HepG2 (cell line): ENCODE results near the gene SLC25A43. TPM values are rescaled to one million over a fixed set of nuclear protein-coding genes. Genes with fewer than 3 reads are reported as not detected.

Source experiments
- ATAC-seq: fragments of 200-7000 bp; cut with Tn5 transposase; 3 replicates; pipeline ENCODE4 v1.9.1; 2020; ENCODE audit warnings: mild to moderate bottlenecking, moderate library complexity
- BruUV-seq: library from RNA; stranded (reverse); fragments of 400-500 nt; replicated peaks from 2 replicates; lab custom pipeline; 2021; lab: Mats Ljungman, UMichigan
- CTCF ChIA-PET: fragments of 300-600 bp; formaldehyde crosslinking; extraction: SDS; loops from one replicate; lab custom pipeline; 2021; ENCODE audit warnings: low total read pairs, inconsistent platforms, low intra/inter-chr PET ratio; lab: Yijun Ruan, JAX
- POLR2A ChIA-PET: fragments of 350-600 bp; sonication (Branson Sonifier 250); formaldehyde crosslinking; loops from one replicate; lab custom pipeline; 2020; ENCODE audit warnings: antibody characterized with exemption, inconsistent platforms; lab: Yijun Ruan, JAX
- DNase-seq: peaks from one replicate; pipeline ENCODE4 v3.0.0-alpha.2; 2015; ENCODE audit warnings: low spot score
- FAIRE-seq: peaks from 3 replicates; lab custom pipeline; 2011; peaks lifted over from hg19 to GRCh38; lab: Jason Lieb, UNC
- H2AFZ ChIP-seq: one replicate; pipeline ENCODE4 v1.6.1; 2011; ENCODE audit warnings: low read length, inconsistent platforms
- H3K27ac ChIP-seq: fragments of 300-600 bp; 3 replicates; pipeline ENCODE4 v1.8.0; 2011; ENCODE audit warnings: mixed run types, mild to moderate bottlenecking, mixed read lengths, low read length, inconsistent platforms; ENCODE audit not compliant: insufficient read depth; ENCODE audit errors: extremely low read length
- H3K27me3 ChIP-seq, 2 experiments: fragments of 200-600 bp in 1 of 2; 2 replicates in 1 of 2; 3 replicates in 1 of 2; pipeline versions ENCODE4 v1.6.0 to v1.8.0; 2011; ENCODE audit warnings: low read length in 2 of 2, mild to moderate bottlenecking in 2 of 2, moderate library complexity in 2 of 2, inconsistent platforms in 1 of 2; ENCODE audit not compliant: insufficient read depth in 2 of 2, control insufficient read depth in 1 of 2
- H3K36me3 ChIP-seq, 2 experiments: fragments of 200-600 bp in 1 of 2; replicated peaks in 1 of 2; 2 replicates in 1 of 2; 3 replicates in 1 of 2; pipeline versions ENCODE4 v1.5.1 to v1.8.0; 2011; ENCODE audit warnings: low read length in 2 of 2, inconsistent platforms in 1 of 2; ENCODE audit not compliant: insufficient read depth in 2 of 2, control insufficient read depth in 1 of 2
- H3K4me1 ChIP-seq: 2 replicates; pipeline ENCODE4 v1.5.1; 2012; ENCODE audit warnings: low read length, inconsistent platforms; ENCODE audit not compliant: insufficient read depth
- H3K4me2 ChIP-seq: 2 replicates; pipeline ENCODE4 v1.6.0; 2011; ENCODE audit warnings: low read depth, low read length, inconsistent platforms
- H3K4me3 ChIP-seq, 3 experiments: fragments of 200-600 bp in 1 of 3; sonication (generic), shearing (Covaris generic) in 1 of 3; replicated peaks in 1 of 3; 2 replicates each; pipeline ENCODE4 v1.5.1; 2011 to 2016; ENCODE audit warnings: low read length in 3 of 3, inconsistent platforms in 2 of 3, low read depth in 2 of 3, mild to moderate bottlenecking in 2 of 3, control low read depth in 1 of 3, mixed read lengths in 1 of 3; ENCODE audit not compliant: insufficient read depth in 1 of 3
- H3K79me2 ChIP-seq: one replicate; pipeline ENCODE4 v1.6.1; 2011; ENCODE audit warnings: low read length, inconsistent platforms; ENCODE audit not compliant: insufficient read depth
- H3K9ac ChIP-seq: 2 replicates; pipeline ENCODE4 v1.6.0; 2011; ENCODE audit warnings: mild to moderate bottlenecking, low read depth, low read length, inconsistent platforms; ENCODE audit not compliant: insufficient read depth
- H3K9me3 ChIP-seq: 2 replicates; pipeline ENCODE4 v1.5.1; 2012; ENCODE audit warnings: mild to moderate bottlenecking, low read length
- H4K20me1 ChIP-seq: 2 replicates; pipeline ENCODE4 v1.6.0; 2011; ENCODE audit warnings: inconsistent platforms, mild to moderate bottlenecking, low read length, moderate library complexity; ENCODE audit not compliant: insufficient read depth
- ATF1 ChIP-seq: IDR thresholded peaks from 2 replicates; pipeline ENCODE4 v1.6.1; 2016; ENCODE audit warnings: mild to moderate bottlenecking, control low read depth
- HMG20A ChIP-seq: IDR thresholded peaks from 2 replicates; pipeline ENCODE4 v1.6.1; 2016; ENCODE audit warnings: borderline replicate concordance
- IRX3 ChIP-seq: sonication (generic); formaldehyde crosslinking; IDR thresholded peaks from 2 replicates; pipeline ENCODE4 v1.8.1; 2023; ENCODE audit warnings: mild to moderate bottlenecking, low read depth, missing genetic modification reagents, borderline replicate concordance
- NFIB ChIP-seq: sonication (generic); formaldehyde crosslinking; IDR thresholded peaks from 2 replicates; pipeline ENCODE4 v1.9.0; 2021; ENCODE audit warnings: missing genetic modification reagents, mild to moderate bottlenecking, borderline replicate concordance
- RFXANK ChIP-seq: IDR thresholded peaks from 2 replicates; pipeline ENCODE4 v1.6.1; 2016
- SNAI1 ChIP-seq: sonication (generic); formaldehyde crosslinking; IDR thresholded peaks from 2 replicates; pipeline ENCODE4 v1.5.0; 2020; ENCODE audit warnings: mild to moderate bottlenecking, missing genetic modification reagents, borderline replicate concordance
- SNRNP70 ChIP-seq: fragments of 200-400 bp; formaldehyde crosslinking; IDR thresholded peaks from 2 replicates; pipeline ENCODE4 v1.6.1; 2017; ENCODE audit warnings: mild to moderate bottlenecking, low read depth, low read length, moderate library complexity
- ZFYVE20 ChIP-seq: sonication (generic); formaldehyde crosslinking; IDR thresholded peaks from 2 replicates; pipeline ENCODE4 v1.8.0; 2023; ENCODE audit warnings: low read depth, mild to moderate bottlenecking, moderate library complexity, missing genetic modification reagents, borderline replicate concordance
- ZNF333 ChIP-seq: sonication (generic); formaldehyde crosslinking; IDR thresholded peaks from 2 replicates; pipeline ENCODE4 v1.4.0; 2020; ENCODE audit warnings: mild to moderate bottlenecking, missing genetic modification reagents, borderline replicate concordance
- ZNF629 ChIP-seq: sonication (generic); formaldehyde crosslinking; conservative IDR thresholded peaks from 2 replicates; pipeline ENCODE4 v1.5.0; 2020; ENCODE audit warnings: missing genetic modification reagents
- WGBS: methylation state at CpG from one replicate; pipeline ENCODE4 v1.1.6; 2017; ENCODE audit warnings: low lambda C conversion rate; 5-methylcytosine and 5-hydroxymethylcytosine counted together
- in situ Hi-C: cut with HindIII; loops from 2 replicates; pipeline ENCODE4 v1.10.0; 2017; ENCODE audit warnings: low pct_unique_long_range_greater_than_20kb; ENCODE audit not compliant: extremely low pct_ligation_motif_present
- intact Hi-C: fragments of 100-400 bp; cut with micrococcal nuclease; formaldehyde crosslinking; loops from one replicate; pipeline ENCODE4 v1.10.0; 2022; ENCODE audit not compliant: unreplicated experiment
- polyA plus RNA-seq, 8 experiments: library from polyadenylated mRNA; depleted of rRNA in 3 of 8; stranded (reverse) in 7 of 8; unstranded in 1 of 8; fragments of >200 nt; fragmentation: Illumina TruSeq in 4 of 8; extraction: Trizol in 4 of 8; gene quantifications; 2 replicates each; pipeline versions ENCODE4 v1.2.1 to v1.2.3, GENCODE V29; 2011 to 2016; ENCODE audit warnings: low read depth in 4 of 8, missing spikeins in 1 of 8, mixed read lengths in 1 of 8; ENCODE audit not compliant: insufficient read depth in 1 of 8
- total RNA-seq, 5 experiments: library from RNA; depleted of rRNA; stranded (reverse); fragments of >200 nt; fragmentation: Illumina TruSeq; extraction: Trizol; gene quantifications; 2 replicates each; pipeline ENCODE4 v1.2.3, GENCODE V29; 2016; ENCODE audit warnings: low read depth in 1 of 5
- TF ChIP-seq, protein P1 (sequence below): sonication (generic); formaldehyde crosslinking; IDR thresholded peaks from 2 replicates; pipeline ENCODE4 v1.9.0; 2022; ENCODE audit warnings: low read depth, missing genetic modification reagents
- TF ChIP-seq, protein P2 (sequence below): sonication (generic); formaldehyde crosslinking; IDR thresholded peaks from 2 replicates; pipeline ENCODE4 v1.8.1; 2023; ENCODE audit warnings: mild to moderate bottlenecking, missing genetic modification reagents
- TF ChIP-seq, protein P3 (sequence below): sonication (generic); formaldehyde crosslinking; IDR thresholded peaks from 2 replicates; pipeline ENCODE4 v1.8.1; 2023; ENCODE audit warnings: mild to moderate bottlenecking, missing genetic modification reagents

Gene SLC25A43
- total and polyA plus RNA-seq, 2 of the 13 experiments (the other 11 are each of a cell fraction or from before 2014, with no cell fraction given) = 5.8 to 13.2 TPM

DNA sequence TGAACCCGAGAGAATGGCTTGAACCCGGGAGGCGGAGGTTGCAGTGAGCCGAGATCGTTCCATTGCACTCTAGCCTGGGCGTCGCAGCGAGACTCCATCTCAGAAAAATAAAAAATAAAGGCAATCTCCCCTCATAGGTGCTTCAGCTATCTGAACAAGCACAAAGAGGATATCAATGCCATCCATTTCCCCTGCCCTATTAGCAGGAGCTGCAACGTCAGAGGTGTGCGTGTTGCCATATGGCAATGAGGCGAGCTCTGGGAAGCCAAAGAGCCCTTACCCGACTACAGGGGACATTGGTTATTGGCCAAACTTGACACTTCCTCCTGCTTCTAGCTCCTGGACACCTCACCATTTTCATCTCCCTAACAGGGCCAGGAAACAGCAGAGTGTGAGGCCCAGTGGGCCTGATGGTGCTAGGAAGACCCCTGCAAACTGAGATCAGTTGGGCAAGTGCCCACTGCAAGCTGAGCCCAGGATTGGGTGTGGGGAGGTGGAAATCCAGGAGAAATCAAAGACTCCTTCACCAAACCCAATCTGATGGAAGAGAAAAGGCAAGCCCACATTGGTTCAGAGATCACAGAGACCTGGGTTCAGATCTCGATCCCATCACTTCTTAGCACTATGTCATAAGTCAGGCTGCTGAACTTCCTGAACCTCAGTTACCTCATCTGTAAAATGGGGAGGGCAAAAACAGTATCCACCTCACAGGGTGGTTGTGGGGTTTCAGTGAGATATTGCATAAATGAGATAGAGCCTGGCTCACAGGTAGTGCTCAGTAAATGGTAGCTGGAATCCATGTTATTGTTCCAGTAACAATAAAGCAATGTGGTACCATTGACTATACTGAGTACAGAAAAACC is 90.3 kb downstream of the SLC25A43 start:
- WGBS = 58% methylated on average over 2 of the region's 13 CpGs
- peaks cover 6% of the 10 kb centered on the region for H3K4me1 ChIP-seq
- no peaks in the 10 kb centered on the region for H3K9me3 ChIP-seq
- BruUV-seq = no TSS peak
- H3K4me3 ChIP-seq = no peak overlapping the region
- H2AFZ ChIP-seq = no peak overlapping the region
- POLR2A ChIA-PET = interaction anchor here (1.2 kb wide), 1 partner anchor 23 kb away, joined by 5 read pairs; no protein-coding TSS in a partner anchor
- no peak for DNase-seq
- TF ChIP-seq SNRNP70 = no peak
- peak; percentile 63; the same call in 1 of the 2 replicates for TF ChIP-seq ZNF629
- TF ChIP-seq, all 625 proteins: peak for 1
- FAIRE-seq (no peak), ATAC-seq (no peak)
- Histone ChIP-seq H3K4me2 (no peak overlapping the region), H3K36me3 (no peaks in the 10 kb centered on the region), H3K79me2 (no peaks in the 10 kb centered on the region), H3K27ac (no peak overlapping the region), H3K27me3 (no peaks in the 10 kb centered on the region), H4K20me1 (no peaks in the 10 kb centered on the region), H3K9ac (no peak overlapping the region)
- in situ Hi-C loops (no loop called here), intact Hi-C loops (no loop called here)
- CTCF ChIA-PET = interaction anchor here (1.5 to 2.2 kb wide), 2 partner anchors 23 to 27 kb away, joined by 4 to 43 read pairs; no protein-coding TSS in a partner anchor

DNA sequence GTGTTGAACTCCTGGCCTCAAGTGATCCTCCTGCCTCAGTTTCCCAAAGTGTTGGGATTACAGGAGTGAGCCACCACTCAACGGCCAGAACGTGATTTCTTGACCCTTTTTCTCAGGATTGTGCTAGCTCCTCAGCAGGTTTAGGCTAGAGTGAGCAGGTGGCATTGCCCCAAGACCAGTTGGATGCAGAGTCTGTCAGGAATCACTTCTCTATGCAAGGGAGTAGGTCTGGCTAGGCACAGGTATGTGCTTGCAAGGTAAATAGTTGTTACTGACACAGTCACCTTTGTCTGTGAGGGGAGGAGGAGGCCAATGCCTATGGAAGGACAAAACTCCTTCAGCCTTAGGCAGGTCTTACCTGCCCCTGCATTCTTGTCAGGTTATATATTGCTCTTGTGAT is 93.3 kb downstream of the SLC25A43 start:
- intact Hi-C loops = no loop called here
- ChIA-PET POLR2A (no interaction called here), CTCF (no interaction called here)
- Histone ChIP-seq H3K79me2 (no peaks in the 10 kb centered on the region), H3K4me3 (no peak overlapping the region), H3K4me1 (peaks cover 35% of the 10 kb centered on the region), H2AFZ (no peak overlapping the region), H4K20me1 (no peaks in the 10 kb centered on the region), H3K9ac (no peak overlapping the region), H3K36me3 (no peaks in the 10 kb centered on the region), H3K27me3 (no peaks in the 10 kb centered on the region), H3K4me2 (no peak overlapping the region), H3K27ac (no peak overlapping the region), H3K9me3 (no peaks in the 10 kb centered on the region)
- ATAC-seq (no peak), DNase-seq (no peak), FAIRE-seq (no peak)
- in situ Hi-C loops = no loop called here
- WGBS = 96% methylated on average over 2 of the region's 2 CpGs
- BruUV-seq = no TSS peak
- TF ChIP-seq, protein P1, sequence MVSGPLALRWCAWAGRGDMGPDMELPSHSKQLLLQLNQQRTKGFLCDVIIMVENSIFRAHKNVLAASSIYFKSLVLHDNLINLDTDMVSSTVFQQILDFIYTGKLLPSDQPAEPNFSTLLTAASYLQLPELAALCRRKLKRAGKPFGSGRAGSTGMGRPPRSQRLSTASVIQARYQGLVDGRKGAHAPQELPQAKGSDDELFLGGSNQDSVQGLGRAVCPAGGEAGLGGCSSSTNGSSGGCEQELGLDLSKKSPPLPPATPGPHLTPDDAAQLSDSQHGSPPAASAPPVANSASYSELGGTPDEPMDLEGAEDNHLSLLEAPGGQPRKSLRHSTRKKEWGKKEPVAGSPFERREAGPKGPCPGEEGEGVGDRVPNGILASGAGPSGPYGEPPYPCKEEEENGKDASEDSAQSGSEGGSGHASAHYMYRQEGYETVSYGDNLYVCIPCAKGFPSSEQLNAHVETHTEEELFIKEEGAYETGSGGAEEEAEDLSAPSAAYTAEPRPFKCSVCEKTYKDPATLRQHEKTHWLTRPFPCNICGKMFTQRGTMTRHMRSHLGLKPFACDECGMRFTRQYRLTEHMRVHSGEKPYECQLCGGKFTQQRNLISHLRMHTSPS = no peak
- TF ChIP-seq ZNF333 (CRISPR knock-in tag) = no peak
- no peak for TF ChIP-seq HMG20A (CRISPR knock-in tag)
- TF ChIP-seq ZFYVE20 (CRISPR knock-in tag) = no peak
- no peak for TF ChIP-seq IRX3 (CRISPR knock-in tag)
- TF ChIP-seq, protein P2, sequence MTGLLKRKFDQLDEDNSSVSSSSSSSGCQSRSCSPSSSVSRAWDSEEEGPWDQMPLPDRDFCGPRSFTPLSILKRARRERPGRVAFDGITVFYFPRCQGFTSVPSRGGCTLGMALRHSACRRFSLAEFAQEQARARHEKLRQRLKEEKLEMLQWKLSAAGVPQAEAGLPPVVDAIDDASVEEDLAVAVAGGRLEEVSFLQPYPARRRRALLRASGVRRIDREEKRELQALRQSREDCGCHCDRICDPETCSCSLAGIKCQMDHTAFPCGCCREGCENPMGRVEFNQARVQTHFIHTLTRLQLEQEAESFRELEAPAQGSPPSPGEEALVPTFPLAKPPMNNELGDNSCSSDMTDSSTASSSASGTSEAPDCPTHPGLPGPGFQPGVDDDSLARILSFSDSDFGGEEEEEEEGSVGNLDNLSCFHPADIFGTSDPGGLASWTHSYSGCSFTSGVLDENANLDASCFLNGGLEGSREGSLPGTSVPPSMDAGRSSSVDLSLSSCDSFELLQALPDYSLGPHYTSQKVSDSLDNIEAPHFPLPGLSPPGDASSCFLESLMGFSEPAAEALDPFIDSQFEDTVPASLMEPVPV (CRISPR knock-in tag) = no peak
- TF ChIP-seq, protein P3, sequence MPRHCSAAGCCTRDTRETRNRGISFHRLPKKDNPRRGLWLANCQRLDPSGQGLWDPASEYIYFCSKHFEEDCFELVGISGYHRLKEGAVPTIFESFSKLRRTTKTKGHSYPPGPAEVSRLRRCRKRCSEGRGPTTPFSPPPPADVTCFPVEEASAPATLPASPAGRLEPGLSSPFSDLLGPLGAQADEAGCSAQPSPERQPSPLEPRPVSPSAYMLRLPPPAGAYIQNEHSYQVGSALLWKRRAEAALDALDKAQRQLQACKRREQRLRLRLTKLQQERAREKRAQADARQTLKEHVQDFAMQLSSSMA = no peak
- TF ChIP-seq SNAI1 (CRISPR knock-in tag) = no peak
- no peak for TF ChIP-seq NFIB
- no peak for TF ChIP-seq RFXANK (CRISPR knock-in tag)
- no peak for TF ChIP-seq ATF1 (CRISPR knock-in tag)
